H1 (cell line): ENCODE measurements around the gene ATG5. TPM values are rescaled to one million over a fixed set of nuclear protein-coding genes. Genes with fewer than 3 reads are reported as not detected.

Experiments
- CTCF ChIA-PET: fragments of 300-600 bp; sonication (Branson Sonifier 250); formaldehyde crosslinking; loops from one replicate; lab custom pipeline; 2021; ENCODE audit not compliant: partially characterized antibody; lab: Charles Lee
- POLR2A ChIA-PET: fragments of 300-600 bp; sonication (Branson Sonifier 250); formaldehyde crosslinking; loops from one replicate; lab custom pipeline; 2021; ENCODE audit warnings: inconsistent platforms; ENCODE audit not compliant: partially characterized antibody; lab: Charles Lee
- DNase-seq, 2 experiments: peaks; one replicate each; pipeline versions ENCODE4 v3.0.0 to v3.0.0-alpha.2; 2010 to 2022; ENCODE audit warnings: low spot score in 2 of 2, low read depth in 1 of 2, mixed read lengths in 1 of 2
- FAIRE-seq: peaks from 2 replicates; lab custom pipeline; 2011; peaks lifted over from hg19 to GRCh38; lab: Jason Lieb, UNC
- H2AFZ ChIP-seq: 2 replicates; pipeline ENCODE4 v1.8.1; 2012; ENCODE audit warnings: low read length, inconsistent platforms
- H2AK5ac ChIP-seq: 2 replicates; pipeline ENCODE4 v1.6.1; 2013; ENCODE audit warnings: low read depth, low read length
- H2BK120ac ChIP-seq: replicated peaks from 2 replicates; pipeline ENCODE3; 2013; ENCODE audit warnings: low read depth, low read length, inconsistent platforms
- H2BK12ac ChIP-seq: 2 replicates; pipeline ENCODE4 v1.6.1; 2013; ENCODE audit warnings: low read depth, low read length
- H2BK15ac ChIP-seq: 2 replicates; pipeline ENCODE4 v1.6.1; 2013; ENCODE audit warnings: low read length
- H2BK20ac ChIP-seq: 2 replicates; pipeline ENCODE4 v1.6.1; 2013; ENCODE audit warnings: low read length
- H2BK5ac ChIP-seq: 2 replicates; pipeline ENCODE4 v1.6.1; 2013; ENCODE audit warnings: low read depth, low read length
- H3K14ac ChIP-seq: 2 replicates; pipeline ENCODE4 v1.6.1; 2013; ENCODE audit warnings: inconsistent platforms; ENCODE audit not compliant: insufficient read length
- H3K18ac ChIP-seq: 2 replicates; pipeline ENCODE4 v1.6.1; 2013; ENCODE audit warnings: low read length; ENCODE audit errors: extremely low read depth
- H3K23ac ChIP-seq: 2 replicates; pipeline ENCODE4 v1.6.1; 2013; ENCODE audit warnings: inconsistent platforms; ENCODE audit not compliant: insufficient read length
- H3K23me2 ChIP-seq: 2 replicates; pipeline ENCODE4 v1.6.1; 2013; ENCODE audit warnings: low read depth, low read length
- H3K27ac ChIP-seq: 2 replicates; pipeline ENCODE4 v1.6.1; 2011; ENCODE audit warnings: low read depth, low read length, inconsistent platforms
- H3K27me3 ChIP-seq, 4 experiments: replicated peaks in 1 of 4; 1 replicate in 1 of 4; 2 replicates in 3 of 4; pipeline versions ENCODE4 v1.6.1 to v1.8.1; 2011 to 2013; ENCODE audit warnings: low read length in 3 of 4, mild to moderate bottlenecking in 3 of 4, inconsistent platforms in 2 of 4, mixed read lengths in 2 of 4, moderate library complexity in 1 of 4; ENCODE audit not compliant: control insufficient read depth in 3 of 4, insufficient read depth in 3 of 4; ENCODE audit errors: extremely low read depth in 1 of 4
- H3K36me3 ChIP-seq, 4 experiments: 2 replicates each; pipeline versions ENCODE4 v1.6.1 to v1.8.1; 2011 to 2013; ENCODE audit warnings: mild to moderate bottlenecking in 4 of 4, low read length in 3 of 4, moderate library complexity in 2 of 4, control low read depth in 1 of 4, inconsistent platforms in 1 of 4; ENCODE audit not compliant: insufficient read depth in 4 of 4, control insufficient read depth in 2 of 4
- H3K4ac ChIP-seq: replicated peaks from 2 replicates; pipeline ENCODE3; 2013; ENCODE audit warnings: low read length, low read depth, mixed read lengths, inconsistent platforms; ENCODE audit not compliant: insufficient read length
- H3K4me1 ChIP-seq, 4 experiments: replicated peaks in 1 of 4; 1 replicate in 1 of 4; 2 replicates in 3 of 4; pipeline versions ENCODE4 v1.6.1 to v1.8.1; 2011 to 2013; ENCODE audit warnings: low read length in 3 of 4, inconsistent platforms in 2 of 4, mixed read lengths in 1 of 4; ENCODE audit not compliant: insufficient read depth in 4 of 4, control insufficient read depth in 3 of 4
- H3K4me2 ChIP-seq, 2 experiments: 2 replicates each; pipeline versions ENCODE4 v1.6.1 to v1.8.1; 2011 to 2013; ENCODE audit warnings: low read depth in 2 of 2, low read length in 2 of 2, control low read depth in 1 of 2, inconsistent platforms in 1 of 2, mild to moderate bottlenecking in 1 of 2; ENCODE audit not compliant: insufficient read depth in 1 of 2
- H3K4me3 ChIP-seq, 4 experiments: fragments of 200-600, 300-600 bp in 1 of 4; sonication (generic), shearing (Covaris generic), sonication (Bioruptor Twin) in 1 of 4; 2 replicates each; pipeline versions ENCODE4 v1.5.1 to v1.8.1; 2011 to 2016; ENCODE audit warnings: low read length in 4 of 4, low read depth in 3 of 4, control low read depth in 2 of 4, inconsistent platforms in 2 of 4, mild to moderate bottlenecking in 2 of 4, mixed read lengths in 1 of 4, moderate library complexity in 1 of 4; ENCODE audit not compliant: insufficient read depth in 2 of 4; ENCODE audit errors: extremely low read depth in 1 of 4
- H3K56ac ChIP-seq: replicated peaks from 2 replicates; pipeline ENCODE3; 2013; ENCODE audit warnings: low read depth, mild to moderate bottlenecking, mixed read lengths, low read length, inconsistent platforms; ENCODE audit not compliant: insufficient read length
- H3K79me1 ChIP-seq: 2 replicates; pipeline ENCODE4 v1.6.1; 2013; ENCODE audit warnings: low read depth, low read length, control low read depth
- H3K79me2 ChIP-seq, 2 experiments: 2 replicates each; pipeline versions ENCODE4 v1.6.1 to v1.8.1; 2012 to 2013; ENCODE audit warnings: low read length in 2 of 2, mild to moderate bottlenecking in 2 of 2, inconsistent platforms in 1 of 2; ENCODE audit not compliant: insufficient read depth in 2 of 2, control insufficient read depth in 1 of 2
- H3K9ac ChIP-seq, 4 experiments: replicated peaks in 1 of 4; 1 replicate in 1 of 4; 2 replicates in 3 of 4; pipeline versions ENCODE4 v1.6.1 to v1.8.1; 2011 to 2013; ENCODE audit warnings: low read depth in 3 of 4, low read length in 3 of 4, control low read depth in 2 of 4, mild to moderate bottlenecking in 2 of 4, moderate library complexity in 2 of 4, inconsistent platforms in 1 of 4; ENCODE audit errors: extremely low read depth in 1 of 4
- H3K9me3 ChIP-seq, 2 experiments: 2 replicates each; pipeline versions ENCODE4 v1.6.1 to v1.8.1; 2012 to 2013; ENCODE audit warnings: mild to moderate bottlenecking in 2 of 2, moderate library complexity in 2 of 2, control low read depth in 1 of 2, inconsistent platforms in 1 of 2, low read depth in 1 of 2, low read length in 1 of 2, mixed read lengths in 1 of 2; ENCODE audit not compliant: insufficient read depth in 2 of 2
- H4K20me1 ChIP-seq, 2 experiments: replicated peaks in 1 of 2; 2 replicates each; pipeline versions ENCODE3 to v1.8.1; 2011 to 2013; ENCODE audit warnings: inconsistent platforms in 2 of 2, low read length in 2 of 2, mild to moderate bottlenecking in 1 of 2; ENCODE audit not compliant: insufficient read depth in 2 of 2, control insufficient read depth in 1 of 2
- H4K5ac ChIP-seq: 2 replicates; pipeline ENCODE4 v1.6.1; 2013; ENCODE audit warnings: low read length, low read depth, mixed read lengths, inconsistent platforms; ENCODE audit not compliant: insufficient read length
- H4K8ac ChIP-seq: 2 replicates; pipeline ENCODE4 v1.8.0; 2013; ENCODE audit warnings: mild to moderate bottlenecking, moderate library complexity, low read length, inconsistent platforms; ENCODE audit not compliant: insufficient read depth; ENCODE audit errors: extremely low read depth
- H4K91ac ChIP-seq: replicated peaks from 2 replicates; pipeline ENCODE3; 2013; ENCODE audit warnings: low read length, mixed read lengths, inconsistent platforms; ENCODE audit not compliant: insufficient read length
- CHD2 ChIP-seq: IDR thresholded peaks from 2 replicates; pipeline ENCODE4 v1.6.1; 2012; ENCODE audit warnings: low read length, improper control_type of control experiment
- JUND ChIP-seq: IDR thresholded peaks from 2 replicates; pipeline ENCODE4 v1.6.1; 2011; ENCODE audit warnings: mild to moderate bottlenecking, improper control_type of control experiment, low read length
- NANOG ChIP-seq: IDR thresholded peaks from 2 replicates; pipeline ENCODE4 v1.6.1; 2011; ENCODE audit warnings: low read length, low read depth, mild to moderate bottlenecking, inconsistent platforms; ENCODE audit not compliant: insufficient read depth, poor library complexity, severe bottlenecking
- PHF8 ChIP-seq: fragments of 200-600 bp; sonication (generic); conservative IDR thresholded peaks from 2 replicates; pipeline ENCODE4 v1.7.1; 2012; ENCODE audit warnings: low read depth, mild to moderate bottlenecking, inconsistent platforms, low read length, moderate library complexity
- POLR2AphosphoS5 ChIP-seq: IDR thresholded peaks from 2 replicates; pipeline ENCODE4 v1.6.1; 2011; ENCODE audit warnings: low read depth, low read length
- RAD21 ChIP-seq, 2 experiments: IDR thresholded peaks in 1 of 2; conservative IDR thresholded peaks in 1 of 2; 2 replicates each; pipeline ENCODE4 v1.6.1; 2011; ENCODE audit warnings: low read depth in 2 of 2, low read length in 2 of 2, improper control_type of control experiment in 1 of 2, inconsistent platforms in 1 of 2, mild to moderate bottlenecking in 1 of 2, moderate library complexity in 1 of 2
- RFX5 ChIP-seq: IDR thresholded peaks from 2 replicates; pipeline ENCODE4 v1.6.1; 2011; ENCODE audit warnings: low read depth, low read length, improper control_type of control experiment, borderline replicate concordance
- RNF2 ChIP-seq: fragments of 200-900, 300-1000 bp; sonication (generic); IDR thresholded peaks from 2 replicates; pipeline ENCODE4 v1.7.1; 2016; ENCODE audit warnings: borderline replicate concordance, low read depth, mild to moderate bottlenecking, antibody characterized with exemption, low read length; ENCODE audit not compliant: poor library complexity, severe bottlenecking; ENCODE audit errors: missing control alignments
- SIRT6 ChIP-seq: IDR thresholded peaks from one replicate; pipeline ENCODE4 v1.7.1; 2012; ENCODE audit warnings: low read length, inconsistent platforms
- TAF1 ChIP-seq: IDR thresholded peaks from 2 replicates; pipeline ENCODE4 v1.6.1; 2011; ENCODE audit warnings: mild to moderate bottlenecking, low read depth, low read length
- YY1 ChIP-seq: IDR thresholded peaks from 2 replicates; pipeline ENCODE4 v1.6.1; 2011; ENCODE audit warnings: low read depth, mild to moderate bottlenecking, low read length
- WGBS, 2 experiments: shearing (Covaris generic) in 1 of 2; methylation state at CpG; one replicate each; pipeline versions ENCODE4 v1.1.6 to v1.1.7; 2013 to 2015; ENCODE audit warnings: low lambda C conversion rate in 2 of 2, mixed read lengths in 2 of 2, inconsistent platforms in 1 of 2, low coverage in 1 of 2, missing lambda C conversion rate in 1 of 2; ENCODE audit not compliant: insufficient replicate concordance in 2 of 2, insufficient coverage in 1 of 2, insufficient read length in 1 of 2; ENCODE audit errors: extremely low coverage in 1 of 2, missing lambda C conversion rate in 1 of 2; 5-methylcytosine and 5-hydroxymethylcytosine counted together
- polyA plus RNA-seq, 7 experiments: library from polyadenylated mRNA; depleted of rRNA in 3 of 7; stranded (reverse) in 5 of 7; unstranded in 2 of 7; fragments of >200 nt in 5 of 7; fragments of 200-250 nt in 2 of 7; gene quantifications; 1 replicate in 5 of 7; 2 replicates in 1 of 7; 4 replicates in 1 of 7; pipeline versions ENCODE4 v1.2.1 to v1.2.3, GENCODE V29; 2011 to 2013; ENCODE audit warnings: missing spikeins in 2 of 7, mixed read lengths in 2 of 7
- total RNA-seq: library from RNA; stranded (reverse); fragmentation: NEBNext Ultra II Directional; extraction: Animal tissue kit (Norgen Biotek cat#: 25700); gene quantifications from 2 replicates; pipeline ENCODE4 v1.2.1, GENCODE V29; 2021
- TF ChIP-seq, protein P1 (sequence below): IDR thresholded peaks from 2 replicates; pipeline ENCODE4 v1.6.1; 2012; ENCODE audit warnings: low read length, inconsistent platforms

ATG5 gene
- total and polyA plus RNA-seq, 2 of the 8 experiments (the other 6 are each of a cell fraction or from before 2014, with no cell fraction given) = 18.2 to 39.0 TPM

DNA sequence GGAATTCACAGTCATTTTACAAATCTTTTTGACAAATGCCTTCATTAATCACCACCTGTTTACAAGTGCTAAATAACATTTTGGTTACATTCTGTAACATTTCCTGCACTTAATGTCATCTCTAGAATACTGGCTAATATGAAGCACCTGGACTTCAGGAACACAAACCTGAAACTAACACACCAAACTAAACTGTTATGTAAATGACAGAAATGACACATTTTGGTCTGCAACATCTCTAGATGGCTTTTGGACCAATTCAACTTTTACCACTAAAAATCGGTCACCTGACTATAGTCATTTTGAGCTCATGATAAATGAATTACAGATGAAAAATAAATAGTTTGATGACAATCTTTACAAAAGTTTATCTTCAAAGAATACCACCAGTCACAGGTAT, 80.6 kb downstream of the ATG5 start:
- CTCF ChIA-PET = interaction anchor here (0.9 to 1.6 kb wide), 2 partner anchors 21 to 457 kb away, joined by 3 to 4 read pairs; no protein-coding TSS in a partner anchor
- H2AFZ ChIP-seq = no peak overlapping the region
- H2BK5ac ChIP-seq = no peak overlapping the region
- no peak overlapping the region for H3K4me3 ChIP-seq
- POLR2A ChIA-PET = no interaction called here
- no peak overlapping the region for H3K27ac ChIP-seq
- FAIRE-seq (no peak), DNase-seq (no peak)
- H3K4me1 ChIP-seq = no peaks in the 10 kb centered on the region; a peak in 1 of 7 replicates
- no peak overlapping the region for H3K56ac ChIP-seq
- H3K36me3 ChIP-seq = peaks cover 0 to 11% (median 3%) of the 10 kb centered on the region in 4 experiments; a peak in 6 of 8 replicates
- no peak overlapping the region for H2BK20ac ChIP-seq
- peaks cover 2% of the 10 kb centered on the region; the same call in 1 of the 2 replicates for H3K23me2 ChIP-seq
- 90% methylated on average over 1 of the region's 1 CpG; no CpG with 5 or more reads in 1 of the 2 experiments for WGBS, 2 experiments
- no peak overlapping the region for H3K9ac ChIP-seq
- H2BK120ac ChIP-seq = no peak overlapping the region
- H3K23ac ChIP-seq = no peak overlapping the region
- H3K79me1 ChIP-seq = no peaks in the 10 kb centered on the region
- no peaks in the 10 kb centered on the region; a peak in 1 of 4 replicates for H3K79me2 ChIP-seq
- no peaks in the 10 kb centered on the region for H3K9me3 ChIP-seq
- no peaks in the 10 kb centered on the region for H3K27me3 ChIP-seq
- H4K8ac ChIP-seq = no peak overlapping the region
- no peak overlapping the region for H3K18ac ChIP-seq
- no peak overlapping the region for H2BK12ac ChIP-seq
- no peak overlapping the region for H3K4ac ChIP-seq
- H2BK15ac ChIP-seq = no peak overlapping the region
- H4K91ac ChIP-seq = no peak overlapping the region
- H3K14ac ChIP-seq = no peak overlapping the region
- no peak overlapping the region for H4K5ac ChIP-seq
- no peak overlapping the region for H2AK5ac ChIP-seq
- H4K20me1 ChIP-seq = peaks cover 1 to 3% of the 10 kb centered on the region in 2 experiments
- no peak overlapping the region for H3K4me2 ChIP-seq
- TF ChIP-seq RFX5 (no peak), CHD2 (no peak), SIRT6 (no peak), RAD21 (IDR thresholded peaks at IDR 0.05 in 1 of 2, conservative IDR thresholded peaks at IDR 0.05 in 1 of 2; ENCODE audit: low read depth in 2 of 2, low read length in 2 of 2) (no peak), JUND (no peak), POLR2AphosphoS5 (no peak), PHF8 (no peak), NANOG (no peak), YY1 (no peak), RNF2 (no peak), TAF1 (no peak)
- TF ChIP-seq, protein P1, sequence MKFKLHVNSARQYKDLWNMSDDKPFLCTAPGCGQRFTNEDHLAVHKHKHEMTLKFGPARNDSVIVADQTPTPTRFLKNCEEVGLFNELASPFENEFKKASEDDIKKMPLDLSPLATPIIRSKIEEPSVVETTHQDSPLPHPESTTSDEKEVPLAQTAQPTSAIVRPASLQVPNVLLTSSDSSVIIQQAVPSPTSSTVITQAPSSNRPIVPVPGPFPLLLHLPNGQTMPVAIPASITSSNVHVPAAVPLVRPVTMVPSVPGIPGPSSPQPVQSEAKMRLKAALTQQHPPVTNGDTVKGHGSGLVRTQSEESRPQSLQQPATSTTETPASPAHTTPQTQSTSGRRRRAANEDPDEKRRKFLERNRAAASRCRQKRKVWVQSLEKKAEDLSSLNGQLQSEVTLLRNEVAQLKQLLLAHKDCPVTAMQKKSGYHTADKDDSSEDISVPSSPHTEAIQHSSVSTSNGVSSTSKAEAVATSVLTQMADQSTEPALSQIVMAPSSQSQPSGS = no peak
